Measurements from ENCODE around the gene MOB1A. TPM values are rescaled to one million over a fixed set of nuclear protein-coding genes. Genes with fewer than 3 reads are reported as not detected.

The MOB1A gene
- total and polyA plus RNA-seq, 2 experiments from 2014 or later: 36.2 to 111 TPM

- TF ChIP-seq JUNB (IDR thresholded peaks at IDR 0.05; ENCODE audit: unreplicated experiment) (no peak), ZNF114 (CRISPR knock-in tag; IDR thresholded peaks at IDR 0.05) (no peak), ZNF331 (CRISPR knock-in tag; IDR thresholded peaks at IDR 0.05; ENCODE audit: low read depth) (no peak), NANOG (IDR thresholded peaks at IDR 0.05; ENCODE audit: borderline replicate concordance) (no peak), EZH2phosphoT487 (IDR thresholded peaks at IDR 0.05; ENCODE audit: unreplicated experiment) (no peak), POLR2AphosphoS5 (IDR thresholded peaks at IDR 0.05; ENCODE audit: low read depth) (no peak), STAT1 (IDR thresholded peaks at IDR 0.05; ENCODE audit: unreplicated experiment) (no peak), REST (IDR thresholded peaks at IDR 0.05; ENCODE audit: unreplicated experiment) (no peak)
Measured at GRCh38 chr2:74137651-74138599, 40.8 kb downstream of the MOB1A start (continued).

- no peaks in the 10 kb centered on the region for H3F3A ChIP-seq (replicated peaks; ENCODE audit: low read depth)
- H3K4me1 Mint-ChIP-seq: no peaks in the 10 kb centered on the region; the same call in 2 of the 3 replicates
- no peaks in the 10 kb centered on the region for H3K27me3 ChIP-seq (ENCODE audit: insufficient read depth)
- no peaks in the 10 kb centered on the region for H3K4me1 ChIP-seq (ENCODE audit: insufficient read depth)
- no peak for DNase-seq (ENCODE audit: low spot score)
- H3K36me3 Mint-ChIP-seq (ENCODE audit: low read depth): peaks cover 23% of the 10 kb centered on the region
- H3K27ac ChIP-seq (ENCODE audit: low read depth): no peak overlapping the region
- no peaks in the 10 kb centered on the region for H3K9me3 Mint-ChIP-seq
- H3K27me3 Mint-ChIP-seq (ENCODE audit: insufficient read depth, low read depth, poor library complexity): peaks cover 6% of the 10 kb centered on the region
- no peaks in the 10 kb centered on the region for H3K9me2 ChIP-seq (ENCODE audit: insufficient read depth)
- H3K36me3 ChIP-seq (ENCODE audit: insufficient read depth): no peaks in the 10 kb centered on the region
- H3K4me3 ChIP-seq: no peak overlapping the region
- H4K20me1 ChIP-seq (replicated peaks; ENCODE audit: insufficient read depth): no peaks in the 10 kb centered on the region
- no peak for ATAC-seq
- H3K27ac Mint-ChIP-seq: no peak overlapping the region
- H3K4me2 ChIP-seq: no peak overlapping the region
- H2AFZ ChIP-seq: no peak overlapping the region
- H3K4me3 Mint-ChIP-seq: no peak overlapping the region
- H3K79me2 ChIP-seq (replicated peaks; ENCODE audit: insufficient read depth): no peaks in the 10 kb centered on the region
- TF ChIP-seq ETS1 (IDR thresholded peaks at IDR 0.05) (no peak), EZH2 (IDR thresholded peaks at IDR 0.05; ENCODE audit: low read depth, unreplicated experiment) (no peak), CTCF (conservative IDR thresholded peaks at IDR 0.05; ENCODE audit: low read depth in 2 of 2) (no peak), POLR2AphosphoS5 (IDR thresholded peaks at IDR 0.05; ENCODE audit: low read depth) (no peak), EZH2phosphoT487 (IDR thresholded peaks at IDR 0.05; ENCODE audit: unreplicated experiment) (no peak), ZNF462 (CRISPR knock-in tag; IDR thresholded peaks at IDR 0.05) (no peak)
Measured at GRCh38 chr2:74131901-74132300, 46.8 kb downstream of the MOB1A start.

All from GM23338 (cell line).